Right lung (tissue), 5 donors: ENCODE measurements around the gene ARHGEF7. TPM values are rescaled to one million over a fixed set of nuclear protein-coding genes. Genes with fewer than 3 reads are reported as not detected.

Experiments used
- DNase-seq, 2 donors: peaks; one replicate each; pipeline ENCODE4 v3.0.0-alpha.2; 2013
- polyA plus RNA-seq, 5 donors: library from polyadenylated mRNA; unstranded; fragments of 120-200 nt; gene quantifications; one replicate each; pipeline versions ENCODE4 v1.2.1 to v1.2.3, GENCODE V29; 2013; ENCODE audit warnings: inconsistent platforms in 1 of 5, low replicate concordance in 1 of 5; ENCODE audit not compliant: insufficient read length in 5 of 5, insufficient read depth in 1 of 5

The ARHGEF7 gene
- polyA plus RNA-seq, 5 donors: 59.8 to 84.4 (median 69.0) TPM

GRCh38 chr13:111216166-111216960, 101.3 kb downstream of the ARHGEF7 start:
- no peak for DNase-seq

- no peak for DNase-seq
Observed at GRCh38 chr13:111217641-111218040, 102.5 kb downstream of the ARHGEF7 start.

GRCh38 chr13:111219280-111219679, 104.2 kb downstream of the ARHGEF7 start:
- no peak for DNase-seq

- no peak for DNase-seq
Observed at GRCh38 chr13:111219950-111220349, 104.8 kb downstream of the ARHGEF7 start.

GRCh38 chr13:111225166-111225565, 110.1 kb downstream of the ARHGEF7 start:
- no peak for DNase-seq

GRCh38 chr13:111225810-111226546, 110.9 kb downstream of the ARHGEF7 start:
- no peak for DNase-seq

GRCh38 chr13:111227405-111227804, 112.3 kb downstream of the ARHGEF7 start:
- no peak for DNase-seq

- DNase-seq: no peak
Observed at GRCh38 chr13:111228262-111229144, 113.4 kb downstream of the ARHGEF7 start.

GRCh38 chr13:111230385-111230930, 115.3 kb downstream of the ARHGEF7 start:
- DNase-seq: no peak

- DNase-seq: no peak
Observed at GRCh38 chr13:111232191-111232590, 117.1 kb downstream of the ARHGEF7 start.

GRCh38 chr13:111233080-111233479, 118.0 kb downstream of the ARHGEF7 start:
- DNase-seq: no peak

GRCh38 chr13:111239764-111240670, 124.9 kb downstream of the ARHGEF7 start:
- DNase-seq: no peak

- no peak for DNase-seq
Observed at GRCh38 chr13:111241006-111241755, 126.1 kb downstream of the ARHGEF7 start.

GRCh38 chr13:111241862-111242261, 126.8 kb downstream of the ARHGEF7 start:
- no peak for DNase-seq

GRCh38 chr13:111242585-111242984, 127.5 kb downstream of the ARHGEF7 start:
- no peak for DNase-seq

GRCh38 chr13:111243981-111244380, 128.9 kb downstream of the ARHGEF7 start:
- no peak for DNase-seq

GRCh38 chr13:111245576-111246384, 130.7 kb downstream of the ARHGEF7 start:
- DNase-seq: no peak

- DNase-seq: no peak
Observed at GRCh38 chr13:111247552-111247951, 132.4 kb downstream of the ARHGEF7 start.

GRCh38 chr13:111248822-111249221, 133.7 kb downstream of the ARHGEF7 start:
- no peak for DNase-seq
